GM19395 (cell line): ENCODE data around the gene MALRD1.
"Not testable (repeated sequence)": the region's sequence is repeated elsewhere in the genome, so short reads cannot be mapped to it uniquely, and the experiment has no call there.

ENCODE experiments used
- ATAC-seq: cut with Tn5 transposase; IDR thresholded peaks from one replicate; pipeline ENCODE4 v1.9.1; 2021; ENCODE audit warnings: mild to moderate bottlenecking, moderate library complexity; ENCODE audit not compliant: unreplicated experiment

The MALRD1 gene

GRCh38 chr10:19480353-19480752 is 431.8 kb downstream of the MALRD1 start:
- ATAC-seq, result no peak

GRCh38 chr10:19483421-19483820 is 434.8 kb downstream of the MALRD1 start:
- ATAC-seq, result no peak

- ATAC-seq, result no peak
Measured at GRCh38 chr10:19488592-19489280, 440.1 kb downstream of the MALRD1 start.

- ATAC-seq, result no peak
Measured at GRCh38 chr10:19491166-19491565, 442.6 kb downstream of the MALRD1 start.

GRCh38 chr10:19493917-19494316 is 445.3 kb downstream of the MALRD1 start:
- no peak for ATAC-seq

- ATAC-seq, result no peak
Measured at GRCh38 chr10:19497026-19497425, 448.4 kb downstream of the MALRD1 start.

- ATAC-seq, result no peak
Measured at GRCh38 chr10:19498393-19499290, 450.0 kb downstream of the MALRD1 start.

GRCh38 chr10:19499291-19499770 is 450.7 kb downstream of the MALRD1 start:
- ATAC-seq, result no peak

GRCh38 chr10:19500959-19501358 is 452.4 kb downstream of the MALRD1 start:
- no peak for ATAC-seq

GRCh38 chr10:19505320-19506312 is 457.0 kb downstream of the MALRD1 start:
- ATAC-seq, result no peak

GRCh38 chr10:19510005-19510732 is 461.6 kb downstream of the MALRD1 start:
- ATAC-seq, result not testable (repeated sequence)

GRCh38 chr10:19518109-19518508 is 469.5 kb downstream of the MALRD1 start:
- ATAC-seq, result no peak

GRCh38 chr10:19518632-19519031 is 470.0 kb downstream of the MALRD1 start:
- no peak for ATAC-seq

GRCh38 chr10:19531324-19531723 is 482.7 kb downstream of the MALRD1 start:
- ATAC-seq, result no peak

GRCh38 chr10:19532411-19532810 is 483.8 kb downstream of the MALRD1 start:
- ATAC-seq, result no peak

GRCh38 chr10:19541299-19541698 is 492.7 kb downstream of the MALRD1 start:
- ATAC-seq, result no peak

- no peak for ATAC-seq
Measured at GRCh38 chr10:19546224-19546623, 497.6 kb downstream of the MALRD1 start.

- no peak for ATAC-seq
Measured at GRCh38 chr10:19549503-19549902, 500.9 kb downstream of the MALRD1 start.

GRCh38 chr10:19556666-19557065 is 508.1 kb downstream of the MALRD1 start:
- no peak for ATAC-seq

- ATAC-seq, result no peak
Measured at GRCh38 chr10:19561181-19561580, 512.6 kb downstream of the MALRD1 start.
